HG02678 (cell line): ENCODE data around the gene TMEM123.

Experiments used
- ATAC-seq: cut with Tn5 transposase; IDR thresholded peaks from one replicate; pipeline ENCODE4 v1.9.1; 2021; ENCODE audit warnings: mild to moderate bottlenecking, moderate library complexity; ENCODE audit not compliant: unreplicated experiment

TMEM123 gene

DNA sequence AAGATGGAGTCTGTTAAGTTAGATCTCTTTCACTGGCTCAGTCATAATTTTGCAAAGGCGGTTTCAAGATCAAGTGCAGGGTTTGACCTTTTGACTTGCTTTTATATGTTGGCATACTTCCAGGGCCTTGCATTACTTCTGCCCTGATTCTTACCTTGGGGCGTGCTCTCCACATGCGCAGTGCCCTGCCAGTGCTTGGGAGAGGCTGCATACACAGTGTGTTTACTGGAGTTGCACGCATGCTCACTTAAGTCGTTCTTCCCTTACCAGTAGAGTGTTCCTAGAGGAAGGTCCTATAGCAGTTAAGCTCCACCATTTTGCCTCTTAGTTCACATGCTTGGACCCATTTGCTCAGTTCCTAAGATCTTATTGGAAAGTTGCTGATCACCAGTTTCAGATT lies 21.0 kb upstream of the TMEM123 start:
- ATAC-seq, result no peak

DNA sequence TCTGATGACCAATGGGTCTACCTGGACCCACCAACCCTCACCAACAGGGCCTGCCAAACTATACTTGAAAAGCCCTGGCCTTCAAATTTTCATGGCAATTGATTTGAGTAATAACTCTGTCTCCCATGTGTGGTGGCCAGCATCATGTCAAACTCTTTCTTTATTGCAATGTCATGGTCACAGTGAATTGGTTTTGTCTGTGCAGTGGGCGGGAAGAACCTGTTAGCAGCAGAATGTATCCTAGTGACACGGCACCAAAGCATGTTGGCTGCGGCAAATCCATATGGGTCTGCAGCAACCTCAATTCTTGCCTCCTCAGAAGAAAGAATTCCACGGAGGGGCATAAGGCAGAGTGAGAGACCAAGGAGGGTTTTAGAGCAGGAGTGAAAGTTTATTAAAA lies 19.6 kb upstream of the TMEM123 start:
- no peak for ATAC-seq

DNA sequence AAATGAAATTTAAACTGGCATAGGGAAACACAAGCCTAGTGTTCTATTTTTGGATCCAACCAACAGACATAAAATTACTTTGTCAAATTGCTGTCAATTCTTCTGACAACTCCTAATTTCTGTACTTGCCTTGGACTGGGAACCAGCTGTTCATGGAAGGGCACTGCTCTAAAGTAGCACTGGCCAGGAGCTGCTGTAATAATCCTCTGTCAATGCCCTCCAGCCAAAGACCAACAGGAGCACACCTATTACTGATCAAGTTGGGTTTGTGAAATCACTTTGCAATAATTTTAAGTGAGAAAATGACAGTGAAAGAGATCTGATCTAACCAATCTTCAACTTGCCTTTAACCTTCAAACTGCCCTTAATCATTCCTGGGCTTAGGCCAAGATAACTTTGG lies 18.9 kb upstream of the TMEM123 start:
- no peak for ATAC-seq

DNA sequence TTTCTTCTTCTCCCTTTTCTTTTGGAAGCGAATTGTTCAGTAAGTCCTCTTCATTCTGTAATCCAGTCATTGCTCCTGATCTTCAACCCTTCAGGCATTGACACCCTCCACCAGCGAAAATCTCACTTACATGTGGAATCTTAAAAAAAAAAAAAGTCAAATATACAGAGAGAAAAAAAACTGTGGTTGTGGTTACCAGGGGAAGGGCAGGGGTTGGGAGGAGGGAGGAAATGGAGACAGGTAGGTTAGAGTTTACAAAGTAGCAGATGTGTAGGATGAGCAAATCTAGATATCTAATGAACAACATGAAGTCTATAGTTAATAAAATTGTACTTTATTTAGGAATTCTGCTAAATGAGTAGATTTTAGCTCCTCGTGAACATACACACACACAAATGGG lies 17.7 kb upstream of the TMEM123 start:
- ATAC-seq, result no peak

DNA sequence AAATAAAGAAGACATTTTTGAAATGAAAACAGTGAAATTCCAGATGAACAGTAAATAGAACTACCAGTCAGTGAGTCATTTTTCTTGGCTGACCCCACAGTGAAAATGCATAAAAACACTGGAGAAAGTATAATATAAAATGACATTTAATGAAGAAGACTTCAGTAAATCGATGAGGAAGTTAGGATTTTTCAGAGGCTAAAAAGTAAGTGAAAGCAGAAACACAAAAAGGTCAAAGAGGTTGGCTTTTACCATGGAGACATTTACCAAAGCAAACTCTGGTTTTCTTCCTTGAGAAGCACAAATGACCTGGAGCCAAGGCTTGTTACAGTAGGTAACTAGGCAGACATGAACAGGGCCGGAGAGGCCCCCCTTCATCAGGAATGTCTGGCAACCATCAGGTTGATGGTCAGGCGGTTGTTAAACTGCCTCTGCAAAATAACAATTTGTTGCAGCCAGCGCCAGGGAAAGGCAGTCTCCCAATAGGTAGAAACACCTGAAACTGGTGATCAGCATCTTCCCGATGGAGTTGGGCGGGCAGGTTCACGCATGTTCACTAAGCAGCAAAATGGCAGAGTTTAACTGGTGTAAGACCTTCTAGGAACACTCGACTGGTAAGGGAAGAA lies 16.7 kb upstream of the TMEM123 start:
- no peak for ATAC-seq

DNA sequence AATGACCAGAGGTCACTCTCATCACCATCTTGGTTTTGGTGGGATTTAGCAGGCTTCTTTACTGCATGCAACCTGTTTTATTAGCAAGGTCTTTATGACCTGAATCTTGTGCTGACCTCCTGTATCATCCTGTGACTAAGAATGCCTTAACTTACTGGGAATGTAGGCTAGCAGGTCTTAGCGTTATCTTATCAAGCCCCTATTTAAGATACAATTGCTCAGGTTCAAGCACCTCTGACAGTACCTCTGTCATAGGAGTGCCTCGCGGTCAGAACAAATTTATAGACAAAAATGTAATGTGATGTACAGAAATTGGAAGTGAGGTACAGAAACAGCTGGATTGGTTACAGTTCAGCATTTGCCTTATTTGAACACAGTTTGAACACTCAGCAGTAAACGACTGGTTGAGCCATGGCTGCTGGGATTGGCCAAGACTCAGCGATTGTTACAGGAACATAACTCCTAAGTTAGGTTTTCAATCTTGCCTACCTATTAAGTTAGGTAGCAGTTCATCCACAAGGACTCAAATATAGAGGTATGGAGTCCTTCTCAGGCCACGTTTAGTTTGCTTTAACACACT lies 16.1 kb upstream of the TMEM123 start:
- ATAC-seq, result no peak

DNA sequence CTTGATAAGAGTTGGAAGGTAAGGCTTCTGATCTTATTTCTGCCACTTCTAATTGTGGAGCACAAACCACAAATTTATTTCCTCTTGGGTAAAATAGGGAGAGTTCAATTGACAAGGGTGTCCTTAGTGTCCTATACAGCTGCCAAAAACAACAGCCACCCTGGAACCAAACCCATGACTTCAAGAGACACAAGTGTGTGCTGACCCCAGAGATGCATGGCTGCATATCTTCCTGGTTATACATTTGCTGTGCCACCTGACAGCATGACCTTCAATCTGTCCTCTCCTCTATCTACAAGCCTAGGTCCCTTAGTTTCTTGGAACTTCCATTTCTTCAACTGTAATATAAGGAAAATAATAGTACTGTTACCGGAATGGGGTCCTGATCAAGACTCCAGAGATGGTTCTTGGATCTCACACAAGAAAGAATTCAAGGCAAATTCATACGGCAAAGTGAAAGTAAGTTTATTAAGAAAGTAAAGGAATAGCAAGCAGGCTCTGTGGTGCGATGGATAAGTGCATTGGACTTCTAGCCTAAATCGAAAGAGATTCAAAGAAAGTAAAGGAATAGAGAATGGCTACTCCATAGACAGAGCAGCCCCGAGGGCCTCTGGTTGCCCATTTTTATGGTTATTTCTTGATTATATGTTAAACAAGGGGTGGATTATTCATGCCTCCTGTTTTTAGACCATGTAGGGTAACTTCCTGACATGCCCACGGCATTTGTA lies 15.5 kb upstream of the TMEM123 start:
- no peak for ATAC-seq

DNA sequence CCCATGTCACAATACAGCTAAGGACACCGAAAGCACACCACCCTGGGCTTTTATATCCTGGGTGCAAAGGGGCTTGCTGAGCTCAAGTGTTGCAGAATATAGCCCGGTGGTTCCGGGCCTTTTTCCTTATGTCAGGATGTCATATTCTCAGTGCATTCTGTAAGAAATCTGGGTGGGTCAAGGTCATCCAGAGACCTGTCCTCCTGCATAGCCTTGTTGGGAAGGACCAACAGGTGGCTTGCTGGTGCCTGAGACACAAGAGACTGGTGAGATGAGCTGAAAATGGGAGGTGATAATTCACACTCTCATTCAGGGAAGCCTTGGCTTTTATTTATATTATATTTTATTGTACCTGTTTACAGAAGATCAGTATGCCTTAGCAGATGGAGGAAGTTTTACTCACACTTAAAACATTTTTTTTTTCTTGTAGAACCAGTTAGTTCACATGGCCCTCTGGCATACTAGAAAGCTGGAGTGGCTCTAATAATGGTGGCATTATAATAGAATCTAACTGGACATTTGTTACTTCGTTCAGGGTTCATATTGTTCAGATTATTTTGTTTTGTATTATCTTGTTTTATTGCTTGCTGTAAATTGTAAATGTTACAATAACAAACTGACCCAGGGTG lies 14.6 kb upstream of the TMEM123 start:
- ATAC-seq, result no peak

DNA sequence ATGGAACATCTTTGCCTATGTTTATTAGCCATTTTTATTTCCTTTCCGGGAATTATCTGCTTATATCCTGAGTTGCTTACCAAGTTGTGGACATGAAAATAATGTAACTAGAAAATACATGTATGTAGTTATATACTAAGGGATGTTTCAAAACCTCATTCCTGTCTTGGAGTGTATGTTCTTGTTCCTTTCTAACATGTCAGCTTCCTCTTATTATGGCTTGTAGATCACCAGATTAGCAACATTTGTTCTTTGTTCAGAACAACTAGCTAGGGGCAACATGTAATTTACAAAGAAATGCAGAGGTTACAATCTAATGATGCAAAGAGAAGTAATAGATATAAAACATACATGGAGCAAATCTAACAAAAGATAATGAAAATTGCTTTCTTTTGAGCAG lies 13.1 kb upstream of the TMEM123 start:
- no peak for ATAC-seq

DNA sequence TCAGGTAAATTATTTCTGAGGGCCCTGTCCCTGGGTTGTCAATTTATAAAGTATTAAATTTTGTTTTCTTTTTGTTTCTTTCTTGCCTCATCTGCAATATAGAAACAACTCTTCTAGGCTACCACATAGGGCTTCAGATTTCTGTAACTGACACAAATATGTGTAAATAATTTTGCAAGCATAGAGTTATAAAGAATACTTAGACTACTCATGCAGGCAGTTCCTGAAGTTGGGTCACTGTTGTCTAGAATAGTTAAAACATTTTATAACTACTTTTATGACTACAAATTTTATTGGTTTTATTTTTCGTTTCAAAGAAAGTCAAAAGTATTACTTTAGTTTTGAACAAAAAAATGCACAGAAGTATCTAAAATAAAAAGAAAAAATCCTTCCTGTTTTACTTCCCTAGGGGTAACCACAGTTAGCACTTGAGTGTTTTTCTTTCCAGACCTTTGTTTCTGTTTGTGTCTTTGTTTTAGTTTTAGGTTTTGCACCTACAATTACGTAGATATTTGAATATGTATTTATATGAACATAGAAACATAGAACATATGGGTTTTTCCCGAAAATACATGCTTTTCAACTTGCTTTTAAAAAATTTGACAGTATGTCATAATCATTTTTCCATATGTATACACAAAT lies 12.4 kb upstream of the TMEM123 start:
- ATAC-seq, result no peak

DNA sequence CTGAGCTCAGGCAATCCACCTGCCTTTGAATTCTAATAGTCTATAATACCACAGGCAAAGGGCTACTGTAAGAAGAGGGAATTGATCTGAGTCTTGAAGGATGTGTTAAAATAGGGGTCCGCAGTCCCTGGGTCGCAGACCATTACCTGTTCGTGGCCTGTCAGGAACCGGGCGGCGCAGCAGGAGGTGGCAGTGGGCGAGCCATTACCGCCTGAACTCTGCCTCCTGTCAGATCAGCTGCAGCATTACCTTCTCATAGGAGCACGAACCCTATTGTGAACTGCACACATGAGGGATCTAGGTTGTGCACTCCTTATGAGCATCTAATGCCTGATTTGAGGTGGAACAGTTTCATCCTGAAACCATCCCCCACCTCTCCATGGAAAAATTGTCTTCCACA lies 11.5 kb upstream of the TMEM123 start:
- ATAC-seq, result no peak

DNA sequence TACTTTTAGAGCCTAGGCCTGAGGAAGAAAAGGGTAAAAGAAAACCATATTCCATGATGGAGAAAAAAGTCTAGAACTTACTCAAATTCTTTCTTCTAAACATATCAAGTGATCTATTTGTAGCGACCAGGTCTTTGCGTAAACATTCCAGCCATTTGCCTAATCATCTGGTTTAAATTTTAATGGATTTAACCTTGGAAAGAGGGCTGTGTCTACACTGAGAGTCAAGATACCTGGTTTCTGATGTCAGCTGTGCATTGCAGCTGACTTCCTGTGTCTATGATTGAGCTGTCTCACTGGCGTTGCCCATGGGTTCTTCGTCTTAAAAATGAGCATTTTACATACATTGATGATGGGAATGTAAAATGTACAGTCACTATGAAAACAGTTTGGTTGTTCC lies 10.0 kb upstream of the TMEM123 start:
- ATAC-seq, result no peak

DNA sequence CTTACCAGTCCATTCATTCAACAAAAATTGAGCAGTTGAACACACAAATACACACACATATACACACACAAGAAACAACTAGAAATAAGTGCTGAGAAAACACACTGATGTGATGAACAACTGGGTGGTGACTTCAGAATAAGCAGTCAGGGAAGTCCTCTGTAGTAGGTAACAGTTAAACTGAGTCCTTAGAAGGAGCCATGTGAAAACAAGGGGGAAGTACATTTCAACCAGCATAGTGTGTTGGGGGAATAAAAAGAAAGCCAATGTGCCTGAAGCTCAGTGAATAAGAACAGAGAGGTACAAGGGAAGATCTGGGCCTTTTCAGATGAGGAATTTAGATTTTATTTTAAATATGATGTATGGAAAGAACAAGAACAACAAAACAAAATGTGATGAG lies 6.8 kb upstream of the TMEM123 start:
- ATAC-seq, result no peak

DNA sequence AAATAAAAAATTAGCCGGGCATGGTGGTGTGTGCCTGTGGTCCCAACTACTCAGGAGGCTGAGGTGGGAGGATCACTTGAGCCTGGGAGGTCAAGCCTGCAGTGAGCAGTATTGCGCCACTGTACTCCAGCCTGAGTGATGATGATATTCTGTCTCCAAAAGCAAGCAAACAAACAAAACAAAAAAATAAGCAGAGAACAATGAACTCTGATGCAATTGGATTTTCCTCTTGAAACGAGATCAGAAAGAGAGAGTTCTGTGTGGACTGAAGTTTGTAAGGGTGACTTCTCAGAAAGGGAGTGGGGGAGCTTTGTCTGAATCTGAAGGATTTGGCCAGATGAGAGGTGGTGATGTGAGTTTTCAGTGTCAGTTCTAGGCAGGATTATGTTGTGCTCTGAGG lies 6.0 kb upstream of the TMEM123 start:
- no peak for ATAC-seq

DNA sequence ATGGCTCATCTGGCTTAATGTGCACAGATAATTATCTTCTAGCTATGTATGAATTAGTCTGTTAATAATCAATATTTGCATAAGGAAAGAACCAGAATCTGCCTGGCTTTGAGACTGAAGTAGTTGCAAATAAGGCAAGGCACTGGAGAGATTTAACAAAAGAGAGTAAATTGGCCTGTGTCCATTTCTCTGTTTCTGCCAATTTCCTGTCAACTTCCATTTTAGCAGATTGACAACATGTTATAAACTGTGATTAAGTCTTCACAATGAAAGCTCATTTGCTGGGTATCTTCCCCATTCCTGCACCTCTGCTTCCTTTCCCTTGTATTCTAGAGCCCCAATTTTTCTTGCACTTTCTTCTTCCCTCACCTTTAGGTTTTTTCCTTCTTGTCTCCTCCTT lies 5.3 kb upstream of the TMEM123 start:
- ATAC-seq, result no peak

DNA sequence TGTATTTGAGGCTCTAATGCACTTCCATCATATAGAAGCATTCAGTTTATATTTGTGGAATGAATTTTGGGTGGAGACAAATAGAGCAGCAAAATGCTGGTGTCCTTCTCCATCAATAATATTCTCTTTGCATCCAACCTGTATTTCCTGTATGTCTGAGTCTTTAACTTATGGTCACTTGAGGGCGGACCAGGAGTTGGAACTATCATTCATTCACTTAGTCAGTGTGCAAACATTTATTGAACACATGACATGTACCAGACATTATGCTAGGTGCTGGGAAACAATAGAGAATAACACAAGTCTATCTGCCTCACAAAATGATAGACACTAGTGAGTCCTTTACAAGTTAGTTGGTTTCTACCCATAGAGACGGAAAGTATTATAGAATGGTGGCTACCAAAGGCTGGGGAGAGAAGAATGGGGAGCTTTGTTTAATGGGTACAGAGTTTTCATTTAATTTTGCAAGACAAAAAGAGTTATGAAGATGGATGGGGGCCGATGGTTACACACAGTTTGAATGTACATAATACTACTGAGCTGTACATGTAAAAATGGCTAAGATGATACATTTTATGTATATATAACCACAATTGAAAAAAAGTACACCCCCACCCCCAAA lies 4.6 kb upstream of the TMEM123 start:
- ATAC-seq, result no peak

DNA sequence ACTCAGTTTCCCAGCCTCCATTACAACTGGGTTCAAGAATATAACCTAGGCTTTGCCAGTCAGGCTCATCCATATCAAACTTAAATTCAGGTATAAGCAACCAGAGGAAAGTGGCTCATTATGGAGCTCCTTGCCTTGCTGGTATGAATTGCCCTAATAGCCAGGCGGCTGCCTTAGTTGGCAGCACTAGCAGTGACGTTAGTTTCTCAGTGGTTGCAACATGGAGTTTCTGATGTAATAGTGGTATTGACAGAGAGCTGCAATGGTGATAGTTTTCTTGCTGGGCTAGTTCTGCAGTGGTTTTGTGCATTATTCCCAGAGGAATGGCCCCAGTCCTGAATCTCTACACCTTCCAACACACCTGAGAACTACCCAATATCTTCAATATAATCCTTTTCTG lies 3.8 kb upstream of the TMEM123 start:
- no peak for ATAC-seq

DNA sequence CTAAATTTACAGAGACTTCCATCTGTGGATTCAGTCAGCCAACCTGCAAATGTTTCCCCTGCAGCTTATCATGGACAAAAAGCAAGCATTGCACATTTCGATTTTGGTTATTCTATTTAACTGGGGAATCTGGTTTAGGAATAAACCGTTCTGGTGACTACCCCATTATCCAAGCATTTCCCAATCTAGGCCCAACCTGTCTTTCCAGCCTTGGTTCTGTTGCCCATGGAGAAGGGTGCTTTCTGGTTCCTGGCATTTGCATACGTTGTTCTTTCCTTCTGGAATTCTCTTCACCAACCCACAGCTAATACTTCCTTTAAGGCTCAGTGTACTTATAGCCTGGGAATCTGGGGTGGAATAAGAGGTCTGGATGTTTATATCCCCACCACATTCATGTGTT lies 1.4 kb upstream of the TMEM123 start:
- ATAC-seq, result no peak

DNA sequence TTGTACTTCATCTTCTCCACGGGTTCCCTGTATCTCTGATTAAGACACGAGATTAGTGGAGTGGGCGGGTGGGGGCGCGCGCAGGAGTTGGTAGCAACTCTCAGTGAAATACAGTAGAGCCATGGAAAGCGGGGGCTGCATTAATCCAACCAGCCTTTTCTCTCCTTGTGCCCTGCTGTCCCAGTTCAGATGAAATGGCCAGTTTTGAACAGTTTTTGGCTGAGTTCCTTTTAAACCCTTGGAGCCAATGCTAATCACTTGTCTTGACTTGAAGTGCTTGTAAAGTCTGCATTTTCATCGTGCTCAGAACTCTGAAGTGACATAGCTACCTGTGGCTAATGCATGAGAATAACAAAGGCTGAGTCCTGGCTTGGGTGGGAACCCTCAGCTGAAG lies 734 bp upstream of the TMEM123 start:
- ATAC-seq, result no peak

DNA sequence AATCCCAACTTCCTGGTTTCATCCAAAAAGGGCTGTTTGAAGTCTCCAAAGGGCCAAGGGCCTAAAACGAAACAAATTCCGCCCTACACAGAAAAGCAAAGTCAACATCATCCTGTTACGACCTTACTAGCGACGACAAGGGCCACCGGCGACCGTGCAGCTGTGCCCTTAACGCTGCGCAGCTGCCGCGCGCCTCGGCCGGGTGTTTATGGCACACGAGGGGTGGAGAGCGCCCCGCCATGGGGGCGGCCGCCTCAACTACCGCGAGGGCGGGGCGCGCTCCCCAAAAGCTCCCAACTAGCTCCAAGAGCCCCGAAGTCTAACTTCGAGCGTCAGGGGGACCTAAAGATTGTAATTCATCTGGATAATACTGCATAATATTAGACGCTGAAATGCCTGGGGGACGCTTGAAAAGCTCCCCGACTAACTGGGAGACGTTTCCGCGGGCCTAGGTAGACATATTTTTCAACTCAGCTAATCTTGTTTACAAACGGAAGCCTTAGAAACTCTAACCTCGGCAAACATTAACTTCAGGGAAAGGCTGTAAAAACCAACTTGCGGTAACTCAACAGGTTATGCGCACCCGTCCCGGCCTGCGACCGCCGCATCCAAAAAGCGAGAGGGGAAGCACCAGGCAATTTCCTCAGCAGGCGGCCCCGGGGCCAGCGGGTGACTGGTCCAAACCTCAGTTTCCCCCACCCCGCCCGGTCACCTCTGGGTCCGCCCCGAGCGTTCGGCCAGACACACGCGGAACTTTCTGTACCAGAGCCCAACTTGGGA lies 694 bp downstream of the TMEM123 start:
- ATAC-seq, result peak; percentile 66
